Hematopoietic multipotent progenitor cell treated with erythropoietin and hydrocortisone succinate and interleukin-3 and kit ligand, for 15 days (in vitro differentiated cells): ENCODE results near the gene GRIA1.

Source experiments
- DNase-seq: peaks from one replicate; pipeline ENCODE4 v3.0.0-alpha.2; 2015; ENCODE audit warnings: low spot score

Gene GRIA1

DNA sequence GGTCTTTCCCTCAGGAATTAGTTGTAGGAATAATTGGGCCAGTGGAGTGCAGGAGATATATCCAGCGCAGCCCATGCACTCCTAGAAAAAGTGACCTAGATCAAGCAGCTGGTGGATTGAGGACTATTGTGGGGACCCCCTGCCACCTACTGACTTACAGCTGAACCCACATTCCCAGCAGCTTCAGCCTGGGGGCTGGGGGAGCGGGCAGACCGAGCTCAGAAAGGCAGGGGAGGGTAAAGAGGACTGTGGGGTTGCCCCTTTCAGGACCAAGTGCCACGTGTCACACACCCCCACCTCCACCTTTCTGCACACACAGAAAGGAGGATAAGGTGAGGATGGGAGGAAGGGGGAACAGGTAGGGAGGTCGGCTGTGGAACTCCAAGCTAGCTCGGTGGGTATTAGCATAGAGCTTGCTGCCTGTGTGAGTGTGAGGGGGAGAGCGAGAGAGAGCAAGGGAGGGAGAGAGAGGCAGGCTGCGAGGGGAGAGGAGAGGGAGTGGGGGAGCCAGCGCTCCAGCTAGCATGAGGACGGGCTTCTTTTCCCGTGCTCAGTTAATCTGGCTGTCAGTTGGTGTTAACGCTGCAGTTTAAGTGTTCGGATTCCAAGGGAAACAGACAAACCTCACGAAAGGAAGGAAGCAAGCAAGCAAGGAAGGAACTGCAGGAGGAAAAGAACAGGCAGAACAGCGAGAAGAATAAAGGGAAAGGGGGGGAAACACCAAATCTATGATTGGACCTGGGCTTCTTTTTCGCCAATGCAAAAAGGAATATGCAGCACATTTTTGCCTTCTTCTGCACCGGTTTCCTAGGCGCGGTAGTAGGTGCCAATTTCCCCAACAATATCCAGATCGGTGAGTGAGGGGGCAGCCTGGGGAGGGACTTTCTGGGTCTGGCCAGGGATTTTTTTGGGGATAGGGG, at the start of gene GRIA1:
GRIA1 (plus strand) TSS at position 553 of the 920 bp plus-strand sequence.
- no peak for DNase-seq

GRCh38 chr5:153445875-153446579, 44.4 kb upstream of the GRIA1 start:
- DNase-seq = no peak

DNA sequence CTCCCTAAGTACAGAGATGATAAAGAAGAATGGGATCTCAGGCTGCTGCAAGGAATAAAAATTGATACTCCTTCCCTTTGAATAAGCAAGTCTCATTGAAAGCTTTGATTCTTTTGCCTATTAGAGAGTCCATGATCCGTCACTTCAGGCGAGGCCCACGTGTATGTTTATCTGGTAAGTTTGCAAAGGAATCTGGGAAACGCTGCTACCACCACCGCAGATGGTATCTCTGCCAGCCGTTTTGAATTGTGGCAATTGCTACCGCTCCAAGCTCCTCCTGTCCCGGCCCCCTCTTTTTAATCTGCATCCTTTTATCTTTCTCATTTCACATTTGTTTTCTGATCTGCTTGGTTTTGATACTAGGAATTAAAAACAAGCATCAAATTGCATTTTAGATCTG, 42.9 kb upstream of the GRIA1 start:
- no peak for DNase-seq

- DNase-seq = no peak
Measured at GRCh38 chr5:153456354-153456753, 34.1 kb upstream of the GRIA1 start.

DNA sequence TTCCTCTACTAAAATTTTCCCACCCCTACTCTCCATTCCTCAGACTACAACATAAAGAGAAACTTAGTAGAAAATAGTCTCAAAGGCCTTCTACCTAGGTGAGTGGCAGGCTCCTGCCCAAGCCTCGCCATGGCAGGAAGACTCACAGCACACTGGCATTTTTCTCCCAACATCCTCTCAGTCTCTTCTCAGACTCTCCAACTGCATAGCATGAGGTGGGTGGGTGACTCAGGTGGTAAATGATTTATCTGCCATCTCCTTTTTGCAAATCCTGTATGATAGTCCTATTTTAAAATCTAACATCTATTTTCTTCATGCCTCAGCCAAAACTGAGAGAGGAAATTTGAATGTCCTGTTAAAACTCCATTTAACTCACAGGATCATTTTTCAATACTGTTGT, 33.5 kb upstream of the GRIA1 start:
- no peak for DNase-seq

DNA sequence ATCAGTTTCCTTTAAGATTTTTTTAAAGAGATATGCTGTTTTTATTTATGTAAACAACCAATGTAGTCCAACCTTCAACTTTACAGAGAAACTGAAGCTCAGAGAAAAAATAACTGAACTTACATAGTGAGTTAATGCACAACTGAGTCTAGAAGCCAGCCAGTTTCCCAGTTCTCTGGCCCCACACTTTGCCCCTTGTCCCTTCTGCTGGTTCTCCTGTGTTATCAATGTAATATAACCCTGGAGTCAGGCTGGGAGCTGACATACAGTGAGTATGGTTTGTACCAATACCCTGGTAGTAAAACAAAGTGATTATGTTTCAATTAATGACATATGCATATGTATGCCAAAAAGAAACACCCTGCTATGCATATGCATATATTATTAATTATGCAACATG, 32.2 kb upstream of the GRIA1 start:
- DNase-seq = no peak

GRCh38 chr5:153459051-153459743, 31.3 kb upstream of the GRIA1 start:
- DNase-seq = no peak

- DNase-seq = no peak
Measured at GRCh38 chr5:153460421-153460820, 30.0 kb upstream of the GRIA1 start.

DNA sequence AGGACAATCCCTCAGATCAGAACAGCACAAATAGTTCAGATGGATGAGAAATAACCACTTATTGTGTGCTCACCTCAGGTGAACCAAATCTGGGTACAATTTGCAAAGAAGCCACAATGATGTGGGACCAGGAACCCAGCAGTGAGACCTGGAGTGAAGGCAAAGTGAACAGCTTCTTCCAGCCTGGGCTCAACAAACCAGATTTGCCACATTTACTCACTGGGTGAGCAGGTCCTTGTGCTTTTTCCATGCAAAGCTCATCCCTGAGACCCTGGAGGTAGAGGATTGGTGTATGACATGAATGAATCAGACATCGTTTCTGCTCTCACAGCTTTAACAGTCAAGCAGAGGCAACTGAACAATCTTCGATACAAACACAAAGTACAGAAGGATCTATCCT, 29.1 kb upstream of the GRIA1 start:
- DNase-seq = no peak

DNA sequence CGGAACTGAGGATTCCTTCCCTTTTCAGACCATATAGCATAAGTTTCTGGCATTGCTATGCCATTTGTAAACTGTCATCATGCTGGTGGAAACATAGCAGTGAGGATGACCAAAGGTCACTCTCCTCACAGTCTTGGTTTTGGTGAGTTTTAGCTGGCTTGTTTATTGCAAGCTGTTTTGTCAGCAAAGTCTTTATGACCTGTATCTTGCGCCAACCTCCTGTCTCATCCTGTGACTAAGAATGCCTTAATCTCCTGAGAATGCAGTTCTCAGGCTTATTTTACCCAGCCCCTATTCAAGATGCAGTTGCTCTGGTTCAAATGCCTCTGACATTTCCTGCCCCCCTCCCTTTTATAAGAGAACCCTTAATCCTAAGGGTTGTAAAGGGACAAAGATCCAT, 26.7 kb upstream of the GRIA1 start:
- DNase-seq = no peak

DNA sequence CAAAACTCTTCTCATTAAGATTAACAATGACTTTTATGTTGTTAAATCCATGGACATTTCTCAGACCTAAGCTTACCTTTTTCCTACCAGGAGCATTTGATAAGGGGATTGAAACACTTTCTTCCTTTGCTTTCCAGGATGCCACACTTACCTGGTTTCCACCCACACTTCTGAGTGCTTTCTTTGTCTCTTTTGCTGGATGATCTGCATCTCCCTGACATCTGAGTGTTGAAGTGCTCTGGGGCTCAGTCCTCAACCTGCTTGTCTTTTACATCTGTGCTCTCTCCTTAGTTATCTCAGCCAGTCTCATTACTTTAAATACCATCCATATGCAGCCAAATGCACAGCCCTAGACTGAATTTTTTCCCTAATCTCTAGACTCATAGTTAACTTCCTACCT, 22.9 kb upstream of the GRIA1 start:
- no peak for DNase-seq

- no peak for DNase-seq
Measured at GRCh38 chr5:153469423-153469822, 21.0 kb upstream of the GRIA1 start.

GRCh38 chr5:153470736-153471135, 19.7 kb upstream of the GRIA1 start:
- DNase-seq = no peak

DNA sequence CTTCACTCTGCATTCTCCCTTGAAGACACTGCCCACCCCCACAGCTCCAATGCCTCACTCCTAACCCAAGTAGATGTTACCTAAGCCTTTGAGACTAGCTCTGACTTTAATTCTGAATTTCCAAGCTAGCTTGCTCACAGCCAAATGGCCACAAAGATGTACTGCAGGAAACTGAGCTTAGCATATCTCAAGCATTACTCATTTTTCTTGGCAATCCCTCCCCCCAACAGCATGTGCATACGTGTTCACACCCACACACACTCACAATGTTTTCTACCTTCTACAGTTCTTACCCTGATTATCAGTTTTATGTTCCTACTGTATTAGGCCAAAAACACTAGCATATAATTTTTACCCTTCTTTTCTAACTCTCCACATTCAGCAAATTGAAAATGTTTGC, 13.7 kb upstream of the GRIA1 start:
- no peak for DNase-seq

DNA sequence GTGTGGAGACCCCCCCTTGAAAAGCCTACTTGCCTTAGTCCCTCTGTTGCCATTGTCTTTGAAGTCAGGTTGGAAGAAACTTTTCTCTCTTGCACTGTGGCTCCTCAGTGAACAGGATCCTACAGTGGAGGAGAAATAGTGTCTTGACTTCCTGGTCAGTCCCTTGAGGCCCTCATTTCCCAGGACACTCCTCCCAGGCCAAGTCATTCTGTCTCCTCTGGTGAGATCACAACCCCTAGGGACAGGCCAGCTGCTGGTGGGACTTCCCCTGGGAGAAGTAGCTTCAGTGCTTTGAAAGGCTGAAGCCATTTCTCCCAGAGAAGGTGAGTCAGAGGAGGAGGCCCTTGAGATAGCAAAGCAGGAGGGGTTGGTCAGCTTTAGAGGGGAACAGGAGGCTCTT, 10.1 kb upstream of the GRIA1 start:
- DNase-seq = no peak

- no peak for DNase-seq
Measured at GRCh38 chr5:153483482-153483881, 7.0 kb upstream of the GRIA1 start.

GRCh38 chr5:153485641-153486040, 4.8 kb upstream of the GRIA1 start:
- DNase-seq = no peak

GRCh38 chr5:153486771-153487170, 3.7 kb upstream of the GRIA1 start:
- DNase-seq = no peak

- DNase-seq = no peak
Measured at GRCh38 chr5:153489611-153490010, 859 bp upstream of the GRIA1 start.

DNA sequence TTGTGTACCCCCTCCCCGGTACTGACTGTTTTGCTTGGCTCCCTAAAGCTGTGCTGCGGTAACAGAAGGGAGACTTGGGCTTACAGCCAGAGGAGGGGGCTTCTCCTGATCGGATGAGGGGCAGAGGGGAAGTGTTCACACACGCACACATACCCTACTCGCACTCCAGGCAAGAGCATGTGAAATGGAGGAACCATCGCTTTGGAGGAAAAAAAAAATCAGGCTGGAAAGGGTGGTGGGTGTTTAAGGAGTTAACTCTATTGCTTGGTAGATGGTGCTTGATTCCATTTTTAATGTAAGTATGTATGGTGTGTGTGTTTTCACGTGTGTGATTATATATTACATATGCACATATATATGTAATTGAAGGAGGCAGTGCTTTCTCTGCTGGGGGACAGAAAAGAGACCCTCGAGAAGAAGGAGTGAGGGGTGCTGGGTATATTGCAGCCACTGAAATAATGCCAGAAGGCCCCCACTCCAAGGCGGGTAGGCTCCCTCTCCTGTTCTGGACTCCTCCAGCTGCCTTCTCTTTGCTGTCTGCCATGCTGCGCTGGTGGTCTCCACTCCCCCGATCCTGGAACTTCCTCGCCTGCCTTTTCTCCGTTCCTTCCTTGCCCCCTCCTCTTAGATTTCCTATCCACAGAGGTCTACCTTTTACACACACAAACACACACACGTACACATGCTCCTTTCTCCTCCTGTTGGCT, 721 bp downstream of the GRIA1 start:
- no peak for DNase-seq

GRCh38 chr5:153491856-153492255, 1.4 kb downstream of the GRIA1 start:
- no peak for DNase-seq

DNA sequence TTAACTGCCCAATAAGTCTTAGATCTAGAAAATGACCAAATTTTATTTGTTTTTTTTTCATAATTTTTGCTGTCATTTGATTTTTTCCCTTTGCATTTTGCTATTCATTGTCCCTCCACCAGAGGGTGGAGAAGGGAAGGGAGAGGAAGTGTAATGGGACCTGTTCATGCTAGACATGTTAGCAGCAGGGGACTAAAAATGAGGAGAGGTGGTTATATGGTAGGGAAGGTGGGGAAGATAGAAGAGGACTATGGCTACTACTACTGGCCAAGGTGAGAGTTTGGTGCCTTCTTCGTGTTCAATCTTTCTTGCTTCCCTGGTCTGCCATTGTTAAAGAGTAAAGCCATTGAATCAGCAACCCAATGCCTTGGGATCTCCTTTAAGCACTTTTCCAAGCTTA, 6.4 kb downstream of the GRIA1 start:
- no peak for DNase-seq
